ENCODE measurements around the gene CXXC5.

DNA sequence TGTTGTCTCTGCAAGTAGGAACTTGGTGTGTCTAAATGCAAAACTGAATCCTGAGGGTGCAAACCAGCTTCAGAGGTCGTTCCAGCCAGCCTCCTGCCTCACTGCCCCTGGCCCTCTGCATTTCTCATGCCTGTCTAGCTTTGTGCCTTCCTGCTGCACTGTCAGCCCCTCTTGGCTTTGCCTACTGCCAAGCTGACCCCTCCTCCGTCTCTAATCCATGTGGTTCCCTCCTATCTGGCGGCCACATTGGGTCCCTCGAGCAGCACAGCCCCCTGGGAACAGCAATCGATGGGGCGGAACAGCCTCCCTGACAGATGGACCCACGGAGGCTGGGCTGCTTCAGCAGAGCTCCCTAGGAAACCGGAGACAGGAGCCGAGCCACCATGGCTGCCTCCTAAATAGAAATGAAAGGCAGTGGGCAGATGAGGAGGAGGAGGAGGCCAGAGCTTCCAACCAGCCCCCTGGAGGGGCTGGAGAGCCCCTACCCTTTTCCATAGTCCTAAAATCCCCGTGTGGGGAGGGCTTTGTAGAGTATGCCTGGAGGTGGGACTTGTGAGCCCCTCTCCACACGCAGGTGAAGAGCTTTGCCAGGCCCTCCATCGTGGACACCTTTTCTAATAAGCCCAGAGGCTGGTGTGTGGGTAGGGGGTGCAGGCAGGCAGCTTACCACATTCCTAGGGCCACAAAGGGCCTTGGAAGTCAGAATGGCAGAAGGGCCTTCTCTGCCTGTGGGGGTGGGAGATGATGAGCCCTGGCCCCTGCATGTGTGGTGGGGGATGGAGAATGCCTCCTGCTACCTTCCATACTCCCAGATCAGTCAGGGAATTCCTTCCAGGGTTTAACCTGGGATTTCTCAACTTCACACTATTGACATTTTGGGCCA, 9.2 kb upstream of the CXXC5 start:
- no peak for TF ChIP-seq POLR2AphosphoS5 (IDR thresholded peaks at IDR 0.05)
- no peak for TF ChIP-seq EP300 (conservative IDR thresholded peaks at IDR 0.05; ENCODE audit: poor library complexity, severe bottlenecking)
- TF ChIP-seq, protein P1, sequence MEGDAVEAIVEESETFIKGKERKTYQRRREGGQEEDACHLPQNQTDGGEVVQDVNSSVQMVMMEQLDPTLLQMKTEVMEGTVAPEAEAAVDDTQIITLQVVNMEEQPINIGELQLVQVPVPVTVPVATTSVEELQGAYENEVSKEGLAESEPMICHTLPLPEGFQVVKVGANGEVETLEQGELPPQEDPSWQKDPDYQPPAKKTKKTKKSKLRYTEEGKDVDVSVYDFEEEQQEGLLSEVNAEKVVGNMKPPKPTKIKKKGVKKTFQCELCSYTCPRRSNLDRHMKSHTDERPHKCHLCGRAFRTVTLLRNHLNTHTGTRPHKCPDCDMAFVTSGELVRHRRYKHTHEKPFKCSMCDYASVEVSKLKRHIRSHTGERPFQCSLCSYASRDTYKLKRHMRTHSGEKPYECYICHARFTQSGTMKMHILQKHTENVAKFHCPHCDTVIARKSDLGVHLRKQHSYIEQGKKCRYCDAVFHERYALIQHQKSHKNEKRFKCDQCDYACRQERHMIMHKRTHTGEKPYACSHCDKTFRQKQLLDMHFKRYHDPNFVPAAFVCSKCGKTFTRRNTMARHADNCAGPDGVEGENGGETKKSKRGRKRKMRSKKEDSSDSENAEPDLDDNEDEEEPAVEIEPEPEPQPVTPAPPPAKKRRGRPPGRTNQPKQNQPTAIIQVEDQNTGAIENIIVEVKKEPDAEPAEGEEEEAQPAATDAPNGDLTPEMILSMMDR (IDR thresholded peaks at IDR 0.05; ENCODE audit: poor library complexity, severe bottlenecking) = no peak

All from neural cell (in vitro differentiated cells).